Chondrocyte (in vitro differentiated cells): ENCODE data around the gene TBCCD1. TPM values are rescaled to one million over a fixed set of nuclear protein-coding genes. Genes with fewer than 3 reads are reported as not detected.

Experiments
- DNase-seq: peaks from one replicate; pipeline ENCODE4 v3.0.0; 2021; ENCODE audit warnings: mixed read lengths, low spot score
- H3K27ac Mint-ChIP-seq: one replicate; pipeline ENCODE4 v1.8.0; 2021; ENCODE audit warnings: mild to moderate bottlenecking, moderate library complexity, mixed read lengths; ENCODE audit not compliant: unreplicated experiment
- H3K27me3 Mint-ChIP-seq: 2 replicates; pipeline ENCODE4 v1.8.0; 2021; ENCODE audit warnings: low read depth, mixed read lengths
- H3K36me3 Mint-ChIP-seq: 2 replicates; pipeline ENCODE4 v1.8.0; 2021; ENCODE audit warnings: low read depth, mixed read lengths
- H3K4me1 Mint-ChIP-seq: 2 replicates; pipeline ENCODE4 v1.8.0; 2021; ENCODE audit warnings: low read depth, mild to moderate bottlenecking, mixed read lengths
- H3K4me3 Mint-ChIP-seq: one replicate; pipeline ENCODE4 v1.8.0; 2021; ENCODE audit warnings: mild to moderate bottlenecking, moderate library complexity, mixed read lengths; ENCODE audit not compliant: unreplicated experiment
- H3K9me3 Mint-ChIP-seq: 2 replicates; pipeline ENCODE4 v1.8.0; 2021; ENCODE audit warnings: low read depth, mixed read lengths
- CTCF ChIP-seq: fragments of 200-600 bp; sonication (generic); IDR thresholded peaks from 2 replicates; pipeline ENCODE4 v1.5.0; 2021; ENCODE audit warnings: antibody characterized with exemption, mild to moderate bottlenecking, moderate library complexity
- total RNA-seq: library from RNA; stranded (reverse); gene quantifications from 3 replicates; pipeline ENCODE4 v1.2.1, GENCODE V29; 2021

Gene TBCCD1
- total RNA-seq, 1 donor from 2014 or later: 13.8 TPM

- peaks cover 45% of the 10 kb centered on the region for H3K27me3 Mint-ChIP-seq
- no peaks in the 10 kb centered on the region for H3K36me3 Mint-ChIP-seq
- TF ChIP-seq CTCF: no peak
- H3K9me3 Mint-ChIP-seq: peaks cover 4% of the 10 kb centered on the region
- no peak for DNase-seq
- H3K4me3 Mint-ChIP-seq: no peak overlapping the region
- no peak overlapping the region for H3K27ac Mint-ChIP-seq
- no peaks in the 10 kb centered on the region for H3K4me1 Mint-ChIP-seq
Measured at GRCh38 chr3:186520957-186521842, 45.9 kb downstream of the TBCCD1 start.

DNA sequence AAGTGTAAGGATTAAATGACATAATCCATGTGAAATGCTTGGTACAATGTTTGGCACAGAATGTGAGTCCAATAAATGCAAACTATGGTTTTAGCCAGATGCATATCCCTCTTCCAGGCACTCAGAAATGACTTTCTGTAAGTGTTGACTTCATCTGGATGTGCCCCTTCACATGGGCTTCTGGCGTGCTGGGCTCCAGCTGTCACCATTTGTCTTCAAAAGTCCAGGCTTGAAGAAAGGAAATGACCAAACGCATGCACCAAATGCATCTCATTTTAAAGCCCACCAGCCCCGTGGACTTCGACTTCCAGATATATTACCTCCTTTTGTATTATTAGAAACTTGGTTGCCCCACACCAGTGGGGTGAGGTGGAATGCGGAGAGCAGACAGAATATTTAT, 46.7 kb downstream of the TBCCD1 start:
- no peak for DNase-seq
- Mint-ChIP-seq H3K27me3 (peaks cover 48% of the 10 kb centered on the region), H3K4me3 (no peak overlapping the region), H3K36me3 (no peaks in the 10 kb centered on the region), H3K9me3 (peaks cover 4% of the 10 kb centered on the region), H3K4me1 (no peaks in the 10 kb centered on the region), H3K27ac (no peak overlapping the region)
- no peak for TF ChIP-seq CTCF

GRCh38 chr3:186519021-186519658, 48.0 kb downstream of the TBCCD1 start:
- H3K9me3 Mint-ChIP-seq: peaks cover 4% of the 10 kb centered on the region
- no peak overlapping the region for H3K4me3 Mint-ChIP-seq
- no peaks in the 10 kb centered on the region for H3K4me1 Mint-ChIP-seq
- peaks cover 54% of the 10 kb centered on the region for H3K27me3 Mint-ChIP-seq
- DNase-seq: no peak
- H3K27ac Mint-ChIP-seq: no peak overlapping the region
- TF ChIP-seq CTCF: no peak
- H3K36me3 Mint-ChIP-seq: no peaks in the 10 kb centered on the region

DNA sequence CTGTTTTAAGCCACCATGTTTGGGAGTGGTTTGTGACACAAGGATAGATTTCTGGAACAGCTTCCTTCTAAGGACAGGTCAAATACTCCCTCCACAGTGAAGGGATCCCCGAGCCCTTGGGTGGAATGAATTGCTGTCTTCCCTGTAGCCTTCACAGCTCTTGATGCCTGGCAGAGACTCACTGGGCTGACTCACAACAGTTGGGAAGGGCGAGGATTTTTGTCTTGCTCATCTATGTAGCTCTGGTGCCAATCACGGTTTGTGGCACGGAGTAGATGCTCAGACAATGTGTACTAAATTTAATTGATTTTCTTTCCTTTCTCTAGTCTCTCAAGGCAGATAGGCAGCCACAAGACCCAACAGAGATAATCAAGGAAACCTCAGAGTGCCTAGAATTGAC, 49.9 kb downstream of the TBCCD1 start:
- TF ChIP-seq CTCF: no peak
- peaks cover 4% of the 10 kb centered on the region for H3K9me3 Mint-ChIP-seq

GRCh38 chr3:186516646-186517045, 50.5 kb downstream of the TBCCD1 start:
- H3K27me3 Mint-ChIP-seq: peaks cover 68% of the 10 kb centered on the region
- no peak overlapping the region for H3K4me3 Mint-ChIP-seq
- no peak for TF ChIP-seq CTCF
- H3K4me1 Mint-ChIP-seq: no peaks in the 10 kb centered on the region
- H3K36me3 Mint-ChIP-seq: no peaks in the 10 kb centered on the region
- peaks cover 4% of the 10 kb centered on the region for H3K9me3 Mint-ChIP-seq
- H3K27ac Mint-ChIP-seq: no peak overlapping the region
- no peak for DNase-seq

More for the DNA sequence above, 49.9 kb downstream of the TBCCD1 start:
- DNase-seq: no peak
- Mint-ChIP-seq H3K27ac (no peak overlapping the region), H3K27me3 (peaks cover 63% of the 10 kb centered on the region), H3K4me3 (no peak overlapping the region), H3K4me1 (no peaks in the 10 kb centered on the region), H3K36me3 (no peaks in the 10 kb centered on the region)
